ENCODE measurements around the gene RGMA.

DNA sequence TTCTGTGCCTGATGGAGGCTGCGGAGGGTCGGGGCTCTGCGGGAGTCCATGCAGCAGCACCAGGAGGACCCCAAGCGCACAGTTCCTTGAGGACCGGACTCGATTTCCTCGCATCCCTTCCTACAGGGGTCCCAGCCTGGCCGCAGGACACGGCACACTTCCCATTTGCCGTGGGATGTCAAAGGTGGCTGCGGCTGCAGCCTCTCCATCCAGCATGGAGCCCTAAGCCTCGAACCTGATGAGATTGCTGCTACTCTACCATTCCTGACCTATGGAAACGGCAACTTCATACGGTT, 40.6 kb downstream of the RGMA start:
- TF ChIP-seq, protein P1, sequence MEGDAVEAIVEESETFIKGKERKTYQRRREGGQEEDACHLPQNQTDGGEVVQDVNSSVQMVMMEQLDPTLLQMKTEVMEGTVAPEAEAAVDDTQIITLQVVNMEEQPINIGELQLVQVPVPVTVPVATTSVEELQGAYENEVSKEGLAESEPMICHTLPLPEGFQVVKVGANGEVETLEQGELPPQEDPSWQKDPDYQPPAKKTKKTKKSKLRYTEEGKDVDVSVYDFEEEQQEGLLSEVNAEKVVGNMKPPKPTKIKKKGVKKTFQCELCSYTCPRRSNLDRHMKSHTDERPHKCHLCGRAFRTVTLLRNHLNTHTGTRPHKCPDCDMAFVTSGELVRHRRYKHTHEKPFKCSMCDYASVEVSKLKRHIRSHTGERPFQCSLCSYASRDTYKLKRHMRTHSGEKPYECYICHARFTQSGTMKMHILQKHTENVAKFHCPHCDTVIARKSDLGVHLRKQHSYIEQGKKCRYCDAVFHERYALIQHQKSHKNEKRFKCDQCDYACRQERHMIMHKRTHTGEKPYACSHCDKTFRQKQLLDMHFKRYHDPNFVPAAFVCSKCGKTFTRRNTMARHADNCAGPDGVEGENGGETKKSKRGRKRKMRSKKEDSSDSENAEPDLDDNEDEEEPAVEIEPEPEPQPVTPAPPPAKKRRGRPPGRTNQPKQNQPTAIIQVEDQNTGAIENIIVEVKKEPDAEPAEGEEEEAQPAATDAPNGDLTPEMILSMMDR (IDR thresholded peaks at IDR 0.05) = no peak
- TF ChIP-seq POLR2A (IDR thresholded peaks at IDR 0.05) (no peak), POLR2AphosphoS5 (IDR thresholded peaks at IDR 0.05) (no peak)
